Hindlimb muscle (tissue), 1 donor: Measurements from ENCODE around the gene LIN7A. TPM values are rescaled to one million over a fixed set of nuclear protein-coding genes. Genes with fewer than 3 reads are reported as not detected.
"Not testable (repeated sequence)": the region's sequence is repeated elsewhere in the genome, so short reads cannot be mapped to it uniquely, and the experiment has no call there.

Source experiments
- DNase-seq: peaks from one replicate; pipeline ENCODE4 v3.0.0-alpha.2; 2013
- polyA plus RNA-seq: library from polyadenylated mRNA; unstranded; fragments of 120-200 nt; gene quantifications from one replicate; pipeline ENCODE4 v1.2.1, GENCODE V29; 2013; ENCODE audit not compliant: insufficient read length

LIN7A gene
- polyA plus RNA-seq, 1 donor = 2.7 TPM

DNA sequence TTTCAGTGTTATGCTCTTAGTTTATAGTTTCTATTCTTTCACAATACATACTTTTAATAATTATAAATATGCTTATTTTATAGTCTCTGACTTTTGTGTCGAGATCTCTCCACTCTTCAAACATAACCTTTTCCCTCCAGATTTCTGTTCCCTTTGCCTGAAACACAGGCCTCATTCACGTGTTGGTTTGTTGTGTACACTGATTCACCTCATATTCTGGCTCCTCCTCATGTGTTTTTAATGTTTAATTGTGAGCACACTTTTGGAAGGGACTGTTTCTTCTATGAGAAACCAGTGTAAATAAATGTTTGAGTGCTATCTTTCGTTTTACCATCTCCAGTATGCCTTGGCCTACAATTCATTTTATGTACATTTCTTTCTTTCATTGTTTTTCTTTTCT lies 20.1 kb downstream of the LIN7A start:
- no peak for DNase-seq

DNA sequence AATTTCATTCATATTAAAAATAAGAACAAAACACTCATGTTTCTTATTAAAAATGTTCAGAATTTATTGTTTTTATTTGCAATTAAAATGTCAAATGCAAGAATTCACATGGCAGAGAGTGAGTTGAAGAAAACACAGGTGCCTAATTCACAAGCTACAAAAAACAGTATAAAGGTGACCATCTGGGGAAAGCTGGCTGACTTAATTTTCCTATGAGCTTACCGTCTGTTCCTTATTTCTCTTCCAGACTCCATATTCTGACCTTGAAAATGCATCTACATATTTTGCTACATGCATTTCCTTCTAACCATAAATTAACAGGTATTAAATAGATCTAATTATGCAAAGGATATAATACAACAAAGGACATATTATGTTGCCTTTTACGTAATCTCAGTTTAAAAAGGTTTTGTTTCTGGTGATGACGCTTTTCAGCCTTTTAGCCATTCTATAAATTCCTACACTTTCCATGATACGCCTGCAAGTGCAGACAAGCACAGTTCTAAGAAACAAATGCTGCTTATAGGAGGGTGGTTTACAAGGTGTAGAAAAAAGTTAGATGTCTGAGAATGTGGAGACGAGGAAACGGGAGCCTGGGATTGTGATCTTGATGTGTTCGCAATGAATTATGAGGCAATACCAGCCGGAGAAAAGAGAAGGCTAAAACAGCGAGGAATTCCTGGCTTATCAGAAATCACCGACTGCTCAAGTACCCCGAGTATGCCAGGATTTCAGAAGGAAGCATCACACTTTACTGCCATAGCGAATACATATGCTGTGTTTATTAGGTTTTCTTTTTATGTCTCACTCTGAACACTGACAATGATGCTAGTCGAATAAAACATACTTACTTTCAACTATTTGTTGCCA lies 24.6 kb downstream of the LIN7A start:
- no peak for DNase-seq

GRCh38 chr12:80909370-80909769 lies 28.4 kb downstream of the LIN7A start:
- no peak for DNase-seq

DNA sequence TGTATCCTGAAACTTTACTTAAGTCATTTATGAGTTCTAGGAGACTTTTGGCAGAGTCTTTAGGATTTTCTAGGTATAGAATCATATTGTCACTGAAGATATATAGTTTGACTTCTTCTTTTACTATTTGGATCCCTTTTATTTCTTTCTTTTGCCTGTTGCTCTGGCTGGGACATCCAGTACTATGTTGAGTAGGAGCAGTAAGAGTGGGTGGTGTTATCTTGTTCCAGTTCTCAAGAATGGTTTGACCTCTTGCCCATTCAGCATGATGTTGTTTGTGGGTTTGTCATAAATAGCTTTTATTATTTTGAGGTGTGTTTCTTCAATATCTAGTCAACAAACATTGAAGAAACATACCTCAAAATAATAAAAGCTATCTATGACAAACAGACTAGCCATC lies 35.0 kb downstream of the LIN7A start:
- no peak for DNase-seq

GRCh38 chr12:80901661-80902060 lies 36.1 kb downstream of the LIN7A start:
- DNase-seq = no peak

DNA sequence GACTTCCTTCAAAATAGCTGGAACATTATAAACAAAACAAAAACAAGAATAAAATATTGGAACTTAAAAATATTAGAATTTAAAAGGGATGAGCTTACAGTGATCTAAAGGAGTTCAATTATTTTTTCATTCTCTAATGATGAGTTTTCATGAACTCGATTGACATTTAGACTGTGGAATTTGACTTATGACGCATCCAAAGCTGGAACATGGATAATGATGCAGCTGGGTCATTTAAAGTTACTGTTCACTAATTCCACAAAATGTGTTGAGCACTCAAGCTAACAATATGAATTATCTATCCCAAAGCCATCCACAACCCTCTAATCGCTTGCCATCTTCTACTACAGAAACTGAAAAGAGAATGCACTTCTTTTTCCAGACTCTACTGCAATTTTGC lies 42.5 kb downstream of the LIN7A start:
- DNase-seq = no peak

DNA sequence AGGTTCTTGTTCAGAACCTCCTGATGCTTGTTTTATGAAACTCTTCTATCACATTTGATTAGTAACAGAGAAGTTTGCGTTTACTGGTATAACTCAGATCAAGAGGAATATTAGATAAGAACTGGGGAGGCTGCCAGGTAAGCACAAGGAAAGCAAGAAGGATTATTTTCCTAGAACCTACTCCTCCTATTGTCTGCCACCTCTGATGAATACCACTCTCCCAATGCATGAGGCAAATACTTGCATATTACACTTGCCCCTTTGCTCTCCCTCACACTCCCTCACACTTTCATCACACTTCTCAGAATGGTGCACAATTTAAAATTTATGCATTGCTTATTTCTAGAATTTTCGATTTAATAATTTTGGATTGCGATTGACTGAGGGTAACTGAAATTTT lies 43.6 kb downstream of the LIN7A start:
- DNase-seq = no peak

DNA sequence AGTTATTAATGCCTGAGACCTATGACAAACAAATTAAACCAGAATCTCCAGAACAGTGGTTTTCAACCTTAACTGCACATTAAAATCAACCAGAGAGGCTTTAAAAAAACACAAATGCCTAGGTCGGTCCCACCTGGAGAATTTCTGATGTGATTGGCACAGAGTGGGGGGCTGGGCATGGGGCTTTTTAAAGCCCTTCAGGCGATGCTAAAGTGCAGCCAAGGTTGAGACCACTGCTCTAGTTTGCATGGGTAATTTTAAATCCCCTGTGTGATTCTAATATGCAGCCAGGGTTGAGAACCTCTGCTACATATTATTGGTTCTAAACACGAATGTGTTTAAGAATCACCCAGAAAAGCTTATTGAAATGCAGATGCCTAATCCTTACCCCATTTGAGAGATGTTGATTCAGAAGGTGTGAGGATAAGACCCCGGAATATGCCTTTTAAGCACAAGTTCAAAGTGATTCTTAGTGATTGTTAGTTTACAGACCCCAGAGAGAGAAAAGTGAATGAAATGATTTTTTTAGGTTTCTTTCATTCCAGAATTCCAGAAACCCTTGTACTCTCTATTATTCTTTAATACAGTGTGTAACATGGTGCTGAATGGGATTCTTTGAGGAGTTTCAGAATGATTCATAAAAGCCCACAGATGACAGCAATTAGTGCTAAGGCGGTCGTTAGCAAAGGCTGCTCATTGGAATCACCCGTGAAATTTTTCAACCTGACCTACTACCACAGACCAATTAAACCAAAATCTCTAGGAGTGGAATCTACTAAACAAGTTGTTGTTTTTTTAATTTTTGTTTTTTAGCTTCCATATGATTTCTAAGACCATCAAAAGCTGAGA lies 44.9 kb downstream of the LIN7A start:
- DNase-seq = no peak

- DNase-seq = no peak
Measured at GRCh38 chr12:80884651-80885050, 53.1 kb downstream of the LIN7A start.

GRCh38 chr12:80881106-80881505 lies 56.6 kb downstream of the LIN7A start:
- DNase-seq = no peak

- DNase-seq = not testable (repeated sequence)
Measured at GRCh38 chr12:80878452-80878851, 59.3 kb downstream of the LIN7A start.

DNA sequence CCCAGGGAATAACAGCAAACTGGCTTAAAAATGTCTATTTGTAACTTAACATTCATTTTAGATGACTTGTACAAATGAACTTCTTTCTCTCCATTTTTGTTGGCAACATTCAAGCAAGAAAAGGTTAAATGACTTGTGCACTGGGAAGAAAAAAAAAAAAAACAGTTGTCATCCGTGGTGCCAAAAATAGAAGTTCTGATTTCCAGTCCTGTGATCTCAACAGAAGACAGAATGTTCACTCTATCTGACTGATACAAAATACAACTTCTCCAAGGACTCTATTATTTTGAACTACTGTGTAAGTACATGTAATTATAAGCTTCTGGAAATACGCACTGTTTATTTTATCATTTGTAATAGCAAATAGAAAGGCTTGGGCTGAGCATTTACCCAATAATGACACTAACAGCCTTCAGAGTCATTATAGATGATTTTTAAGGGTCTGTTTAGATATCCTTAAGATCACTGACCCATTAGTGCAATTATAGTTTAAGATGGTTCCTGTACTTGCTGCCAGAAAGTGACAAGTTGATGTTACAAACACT lies 59.9 kb downstream of the LIN7A start:
- DNase-seq = no peak

DNA sequence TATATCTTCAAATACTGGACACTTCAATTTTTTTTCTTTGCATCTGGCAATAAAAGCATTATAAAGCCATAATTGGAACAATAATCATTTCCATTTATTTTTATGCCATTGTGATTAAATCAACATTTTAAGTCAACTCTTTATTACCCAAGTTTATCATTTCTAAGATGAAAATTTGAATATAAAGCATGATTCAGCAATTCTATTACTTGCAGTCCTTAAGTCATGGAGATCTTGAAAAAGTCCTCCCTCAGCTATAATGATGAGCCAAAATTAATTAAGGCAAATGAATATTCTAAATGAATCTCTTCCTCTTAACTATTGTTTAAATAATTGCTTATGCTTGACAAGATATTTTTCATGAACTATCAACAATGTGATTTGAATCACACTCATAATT lies 65.7 kb downstream of the LIN7A start:
- DNase-seq = no peak

DNA sequence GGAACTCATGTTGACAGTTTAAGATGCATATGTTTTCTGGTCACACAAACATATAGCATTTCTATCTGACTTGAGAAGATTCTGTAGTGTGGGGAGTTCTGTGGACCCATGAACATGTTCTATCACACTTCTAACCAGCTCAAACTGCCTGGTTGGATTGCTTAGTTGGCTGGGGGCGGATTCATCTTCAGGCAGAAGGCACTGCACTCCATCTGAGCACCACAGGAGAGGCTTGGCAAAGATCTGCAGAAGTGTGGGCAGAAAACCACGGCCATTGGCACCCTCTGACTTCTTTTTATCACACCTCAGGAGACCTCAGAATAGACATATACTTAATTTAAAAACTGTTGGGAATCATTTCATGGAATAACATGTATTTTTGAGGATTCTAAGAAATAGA lies 68.5 kb downstream of the LIN7A start:
- no peak for DNase-seq

GRCh38 chr12:80868576-80868975 lies 69.2 kb downstream of the LIN7A start:
- no peak for DNase-seq

DNA sequence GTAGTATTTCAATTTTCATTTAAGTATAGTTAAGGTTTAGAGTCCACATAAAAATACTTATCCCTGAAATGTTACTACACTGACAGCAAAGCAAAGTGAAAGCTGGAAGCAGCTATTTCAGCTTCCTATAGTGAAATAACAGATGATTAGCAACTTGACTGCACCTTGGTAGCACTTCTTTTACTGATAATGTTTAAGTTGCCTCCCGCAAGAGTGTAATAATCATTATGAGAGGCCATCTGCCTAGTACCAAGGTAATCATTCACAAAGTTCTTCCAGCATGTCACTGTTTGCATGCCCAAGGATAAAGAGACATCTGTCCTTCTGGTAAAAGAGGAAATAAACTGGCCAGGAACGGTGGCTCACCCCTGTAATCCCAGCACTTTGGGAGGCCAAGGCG lies 69.8 kb downstream of the LIN7A start:
- DNase-seq = no peak

GRCh38 chr12:80864046-80864735 lies 73.5 kb downstream of the LIN7A start:
- DNase-seq = peak; percentile 19

DNA sequence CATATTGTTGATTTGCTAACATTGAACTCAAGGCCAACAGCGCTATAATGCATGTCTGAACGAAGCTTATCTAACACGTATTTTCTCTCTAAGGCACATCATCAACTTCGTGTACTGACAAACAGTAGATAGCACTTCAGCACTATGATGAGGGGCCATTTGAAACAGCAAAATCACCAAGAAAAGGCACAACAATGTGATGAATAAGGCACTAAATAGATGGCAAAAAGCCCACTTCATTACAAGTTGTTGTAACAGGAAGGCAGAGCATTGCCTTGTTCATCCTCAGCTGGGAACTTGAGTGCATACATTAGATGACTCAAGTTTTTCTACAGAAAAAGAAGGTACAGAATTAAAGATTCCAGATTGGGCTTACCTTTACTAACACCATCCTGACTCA lies 75.2 kb downstream of the LIN7A start:
- DNase-seq = no peak

DNA sequence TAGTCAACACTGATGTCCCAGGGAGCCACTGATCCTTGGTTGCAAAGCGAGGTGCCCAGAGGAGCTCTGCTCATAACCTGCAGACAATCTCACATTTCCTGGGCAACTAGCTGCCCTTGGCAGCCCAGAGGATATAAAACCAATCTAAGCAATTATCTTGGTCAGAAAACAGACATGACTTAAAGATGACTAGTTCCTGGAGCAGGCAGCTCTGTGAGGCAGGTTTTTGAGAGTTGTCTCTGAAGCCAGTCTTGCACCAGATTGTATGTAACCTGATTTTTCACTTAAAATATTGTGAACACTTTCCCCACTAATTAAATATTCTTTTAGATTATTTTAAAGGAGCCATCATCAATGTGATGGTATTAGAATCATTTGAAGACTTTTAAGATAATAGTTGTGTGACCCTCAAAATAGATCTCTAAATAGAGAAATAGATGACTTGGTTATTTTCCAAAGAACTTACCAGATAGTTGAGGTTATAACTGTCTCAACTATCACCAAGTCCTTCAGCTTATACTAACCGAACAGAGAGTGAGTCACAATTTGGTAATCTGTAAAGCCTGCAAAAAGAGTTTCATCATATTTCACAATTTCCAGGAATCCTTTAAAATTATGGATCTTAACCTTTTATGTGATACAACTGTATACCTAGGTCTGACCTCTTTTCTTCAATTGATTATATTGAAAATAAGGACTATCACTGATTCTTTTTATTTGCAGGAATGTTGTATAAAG lies 75.9 kb downstream of the LIN7A start:
- DNase-seq = no peak

DNA sequence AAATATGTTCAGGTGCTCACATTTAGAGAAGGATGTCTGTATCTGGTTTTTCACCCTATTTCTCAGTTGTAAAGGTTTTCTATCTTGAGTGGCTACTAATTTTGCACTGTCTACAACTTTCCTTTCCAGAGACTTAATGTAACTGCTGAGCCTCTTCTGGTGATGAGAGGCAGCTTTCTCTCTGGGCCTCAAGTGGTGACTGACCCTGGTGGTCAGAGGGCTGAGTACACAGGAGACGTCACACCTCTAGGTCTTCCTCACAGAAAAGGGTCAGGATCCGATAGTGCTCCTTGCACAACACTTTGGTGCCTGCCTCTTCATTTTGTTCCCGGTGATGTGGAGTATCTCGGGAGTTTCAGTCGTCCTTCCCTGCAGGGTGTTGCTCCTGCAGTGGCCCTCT lies 76.8 kb downstream of the LIN7A start:
- no peak for DNase-seq

GRCh38 chr12:80860206-80860605 lies 77.5 kb downstream of the LIN7A start:
- no peak for DNase-seq

DNA sequence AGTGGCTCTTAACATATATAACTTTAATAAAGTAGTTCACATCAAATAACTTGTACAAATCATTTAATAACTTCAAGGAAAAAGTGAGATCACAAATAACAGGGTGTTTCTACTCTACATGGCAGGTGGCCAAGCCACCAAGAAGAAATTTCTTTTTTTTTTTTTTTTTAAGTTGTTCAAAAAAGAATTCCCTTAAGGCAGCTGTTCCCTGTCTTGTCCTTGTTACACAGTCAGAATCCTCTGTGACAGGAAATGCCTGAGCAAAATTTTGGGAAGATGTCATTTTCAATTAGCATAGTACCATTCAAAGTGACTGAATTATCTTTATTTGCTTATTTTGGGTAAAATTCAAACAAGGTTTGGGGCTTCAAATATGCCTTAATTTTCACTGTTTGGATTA lies 79.4 kb downstream of the LIN7A start:
- DNase-seq = no peak
